ENCODE data around the gene TRAFD1. TPM values are rescaled to one million over a fixed set of nuclear protein-coding genes. Genes with fewer than 3 reads are reported as not detected.

Gene TRAFD1
- total and polyA plus RNA-seq, 9 of the 15 experiments (the other 6 are each of a cell fraction or from before 2014, with no cell fraction given): 41.3 to 85.5 (median 54.5) TPM

DNA sequence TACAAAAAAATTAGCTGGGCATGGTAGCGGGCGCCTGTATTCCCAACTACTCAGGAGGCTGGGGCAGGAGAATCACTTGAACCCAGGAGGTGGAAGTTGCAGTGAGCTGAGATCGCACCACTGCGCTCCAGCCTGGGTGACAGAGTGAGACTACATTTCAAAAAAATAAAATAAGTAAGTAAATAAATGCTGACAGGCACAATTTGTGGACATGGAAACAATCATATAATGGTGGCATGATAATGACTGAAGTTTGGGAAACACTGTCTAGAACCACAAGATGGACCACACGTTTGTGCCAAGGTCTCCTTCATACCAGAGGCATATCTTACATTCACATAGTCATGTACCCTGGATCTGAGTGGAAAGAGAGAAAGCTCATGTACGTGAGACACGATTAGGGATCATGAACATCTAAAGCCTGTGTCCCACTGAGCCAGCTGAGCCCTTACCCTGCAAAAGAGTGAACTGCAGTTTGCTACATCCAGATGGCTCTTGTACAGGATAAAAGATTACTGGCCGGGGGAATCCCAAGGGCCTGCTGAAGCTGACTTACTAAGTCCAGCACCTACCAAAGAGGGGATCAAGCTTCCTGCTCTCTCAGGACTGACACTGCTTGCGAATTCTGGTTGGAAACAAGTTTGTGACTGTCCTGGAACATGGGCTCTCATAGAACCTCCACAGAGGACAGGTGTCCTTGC is 62.9 kb downstream of the TRAFD1 start:
- DNase-seq (ENCODE audit: extremely low read depth in 1 of 4, low spot score in 3 of 4) (no peak), ATAC-seq (no peak), FAIRE-seq (no peak)
- Histone ChIP-seq H3K79me2 (ENCODE audit: control insufficient read depth, insufficient read depth, low read length) (no peaks in the 10 kb centered on the region), H3K27ac (ENCODE audit: extremely low read depth, low read depth, low read length) (no peak overlapping the region), H3K9ac (ENCODE audit: insufficient read depth in 1 of 2, low read depth in 2 of 2, low read length in 2 of 2) (no peak overlapping the region), H4K20me1 (replicated peaks; ENCODE audit: control insufficient read depth, insufficient read depth, low read length) (no peaks in the 10 kb centered on the region), H3K36me3 (ENCODE audit: control insufficient read depth, insufficient read depth, low read length) (peaks cover 60% of the 10 kb centered on the region; the same call in 2 of the 3 replicates), H3K27me3 (ENCODE audit: control insufficient read depth in 2 of 2, insufficient read depth in 2 of 2, low read length in 2 of 2) (no peaks in the 10 kb centered on the region), H3K4me1 (replicated peaks in 1 of 2; ENCODE audit: control insufficient read depth in 2 of 2, insufficient read depth in 2 of 2, low read length in 2 of 2) (no peaks in the 10 kb centered on the region), H3K9me3 (replicated peaks; ENCODE audit: control insufficient read depth, insufficient read depth, low read depth, low read length) (no peaks in the 10 kb centered on the region), H3K9me1 (ENCODE audit: control insufficient read depth, insufficient read depth, low read length) (peaks cover 5% of the 10 kb centered on the region), H3K4me2 (ENCODE audit: insufficient read depth, low read length) (no peak overlapping the region), H2AFZ (ENCODE audit: low read depth, low read length) (no peak overlapping the region), H3K4me3 (no peak overlapping the region)
- peak; percentile 63 for TF ChIP-seq MAFK (IDR thresholded peaks at IDR 0.05; ENCODE audit: low read length)
- TF ChIP-seq NONO (IDR thresholded peaks at IDR 0.05; ENCODE audit: low read depth in 2 of 2, low read length in 1 of 2): no peak
- TF ChIP-seq ZNF316 (IDR thresholded peaks at IDR 0.05): peak; percentile 86
- no peak for TF ChIP-seq PURB (CRISPR knock-in tag; IDR thresholded peaks at IDR 0.05; ENCODE audit: low read depth)
- peak; percentile 59 for TF ChIP-seq MAFF (IDR thresholded peaks at IDR 0.05; ENCODE audit: low read length)
- peak; percentile 77 for TF ChIP-seq MAFG (tag; conservative IDR thresholded peaks at IDR 0.05)
- no peak for TF ChIP-seq ZNF77 (CRISPR knock-in tag; IDR thresholded peaks at IDR 0.05)
- no peak for TF ChIP-seq MYC (IDR thresholded peaks at IDR 0.05; ENCODE audit: low read depth, low read length)
- TF ChIP-seq MYC (CRISPR knock-in tag; IDR thresholded peaks at IDR 0.05; ENCODE audit: borderline replicate concordance, low read depth): no peak
- no peak for TF ChIP-seq ETV5 (CRISPR knock-in tag; IDR thresholded peaks at IDR 0.05; ENCODE audit: low read depth)
- no peak for TF ChIP-seq ZSCAN32 (CRISPR knock-in tag; IDR thresholded peaks at IDR 0.05)
- TF ChIP-seq C11orf30 (IDR thresholded peaks at IDR 0.05; ENCODE audit: low read depth): peak; percentile 75
- no peak for TF ChIP-seq NUFIP1 (IDR thresholded peaks at IDR 0.05; ENCODE audit: partially characterized antibody)
- no peak for TF ChIP-seq SMC3 (conservative IDR thresholded peaks at IDR 0.05; ENCODE audit: insufficient read depth, low read depth, low read length)
- ChIA-PET POLR2A (interaction anchor here (0.7 to 1.1 kb wide), 3 partner anchors 10 to 19 kb away, joined by 3 to 5 read pairs (median 3); no protein-coding TSS in a partner anchor), CTCF (ENCODE audit: low intra/inter-chr PET ratio) (no interaction called here)
- in situ Hi-C loops (cut with MboI): no loop called here
- no TSS peak for BruUV-seq (replicated peaks)
- intact Hi-C loops (cut with micrococcal nuclease): no loop called here
- 88% methylated on average over 9 of the region's 9 CpGs for WGBS (ENCODE audit: insufficient coverage, low coverage, missing lambda C conversion rate)
